Right lobe of liver (tissue), 6 donors: ENCODE results near the gene STRIT1. TPM values are rescaled to one million over a fixed set of nuclear protein-coding genes. Genes with fewer than 3 reads are reported as not detected.

Experiments
- ATAC-seq, 4 donors: fragments of 200-7000 bp; cut with Tn5 transposase; one replicate each; pipeline ENCODE4 v1.9.1; 2020; ENCODE audit warnings: mild to moderate bottlenecking in 4 of 4, moderate library complexity in 4 of 4
- DNase-seq, 3 donors: peaks; one replicate each; pipeline ENCODE4 v3.0.0-alpha.2; 2020
- H3K27ac ChIP-seq, 3 donors: fragments of 200-600 bp; one replicate each; pipeline ENCODE4 v1.8.0; 2022
- H3K27me3 ChIP-seq, 2 donors: fragments of 200-600 bp; one replicate each; pipeline ENCODE4 v1.8.0; 2022
- H3K36me3 ChIP-seq, 4 donors: fragments of 200-600 bp; sonication (generic) in 1 of 4; one replicate each; pipeline versions ENCODE4 v1.5.1 to v1.8.0; 2017 to 2022; ENCODE audit warnings: control low read depth in 1 of 4
- H3K4me1 ChIP-seq, 4 donors: fragments of 200-600 bp; sonication (generic) in 1 of 4; one replicate each; pipeline versions ENCODE4 v1.5.1 to v1.8.0; 2017 to 2022; ENCODE audit warnings: control low read depth in 1 of 4
- H3K4me3 ChIP-seq, 3 donors: fragments of 200-600 bp; one replicate each; pipeline ENCODE4 v1.8.0; 2022
- H3K9me3 ChIP-seq, 4 donors: fragments of 200-600 bp; sonication (generic) in 1 of 4; one replicate each; pipeline versions ENCODE4 v1.5.1 to v1.8.0; 2017 to 2022; ENCODE audit warnings: control low read depth in 1 of 4
- POLR2A ChIP-seq: fragments of 450-650 bp; IDR thresholded peaks from one replicate; pipeline ENCODE4 v1.6.1; 2017; ENCODE audit warnings: antibody characterized with exemption, mild to moderate bottlenecking
- WGBS: methylation state at CpG from one replicate; pipeline ENCODE4 v1.1.6; 2018; ENCODE audit warnings: low coverage, low lambda C conversion rate; ENCODE audit not compliant: insufficient coverage; ENCODE audit errors: missing lambda C conversion rate; 5-methylcytosine and 5-hydroxymethylcytosine counted together
- intact Hi-C, 2 donors: fragments of 100-400 bp; cut with DNase I; formaldehyde crosslinking; loops; one replicate each; pipeline versions ENCODE4 v1.11.2 to v1.14.1; 2022
- total RNA-seq, 6 experiments: library from RNA; depleted of rRNA in 2 of 6; stranded (reverse); fragments of >200 nt in 2 of 6; fragmentation: NEBNext Ultra II Directional in 3 of 6; extraction: Animal tissue kit (Norgen Biotek cat#: 25700) in 3 of 6; gene quantifications; one replicate each; pipeline versions ENCODE4 v1.1.0 to v1.2.4, GENCODE V29; 2016 to 2023
- TF ChIP-seq, protein P1 (sequence below), 4 donors: fragments of 200-600 bp in 3 of 4; fragments of 450-650 bp in 1 of 4; IDR thresholded peaks; one replicate each; pipeline versions ENCODE4 v1.5.1 to v1.8.0; 2016 to 2022; ENCODE audit warnings: antibody characterized with exemption in 4 of 4, mild to moderate bottlenecking in 2 of 4
- donor health status: DM: no; HTN: yes; CAD: no.
- donor health status: DM: no; HTN: no; CAD: no.
- donor health status: DM: no; HTN: no; CAD: no.
- donor health status: DM: no; HTN: yes; CAD: no.
- donor health status: DM: no; HTN: yes; CAD: no.

The STRIT1 gene
- total RNA-seq, 6 experiments from 2014 or later, result 0.31 to 1.2 TPM; not detected in 4

GRCh38 chr3:155304394-155304793 lies 10.9 kb upstream of the STRIT1 start:
- 100% methylated on average over 2 of the region's 2 CpGs for WGBS
- no peak overlapping the region for H3K27ac ChIP-seq
- H3K9me3 ChIP-seq, result no peaks in the 10 kb centered on the region
- H3K27me3 ChIP-seq, result no peaks in the 10 kb centered on the region
- peaks cover 0 to 13% (median 0%) of the 10 kb centered on the region in 4 donors for H3K4me1 ChIP-seq
- no peaks in the 10 kb centered on the region for H3K36me3 ChIP-seq
- no peak overlapping the region for H3K4me3 ChIP-seq
- ATAC-seq, result no peak
- intact Hi-C loops, result no loop called here
- no peak for DNase-seq
- TF ChIP-seq POLR2A, result no peak

- Histone ChIP-seq H3K4me1 (peaks cover 0 to 13% (median 0%) of the 10 kb centered on the region in 4 donors), H3K9me3 (no peaks in the 10 kb centered on the region), H3K27me3 (no peaks in the 10 kb centered on the region), H3K4me3 (no peak overlapping the region), H3K27ac (no peak overlapping the region), H3K36me3 (no peaks in the 10 kb centered on the region)
- no peak for ATAC-seq
- intact Hi-C loops, result no loop called here
- no peak for DNase-seq
- TF ChIP-seq, protein P1, sequence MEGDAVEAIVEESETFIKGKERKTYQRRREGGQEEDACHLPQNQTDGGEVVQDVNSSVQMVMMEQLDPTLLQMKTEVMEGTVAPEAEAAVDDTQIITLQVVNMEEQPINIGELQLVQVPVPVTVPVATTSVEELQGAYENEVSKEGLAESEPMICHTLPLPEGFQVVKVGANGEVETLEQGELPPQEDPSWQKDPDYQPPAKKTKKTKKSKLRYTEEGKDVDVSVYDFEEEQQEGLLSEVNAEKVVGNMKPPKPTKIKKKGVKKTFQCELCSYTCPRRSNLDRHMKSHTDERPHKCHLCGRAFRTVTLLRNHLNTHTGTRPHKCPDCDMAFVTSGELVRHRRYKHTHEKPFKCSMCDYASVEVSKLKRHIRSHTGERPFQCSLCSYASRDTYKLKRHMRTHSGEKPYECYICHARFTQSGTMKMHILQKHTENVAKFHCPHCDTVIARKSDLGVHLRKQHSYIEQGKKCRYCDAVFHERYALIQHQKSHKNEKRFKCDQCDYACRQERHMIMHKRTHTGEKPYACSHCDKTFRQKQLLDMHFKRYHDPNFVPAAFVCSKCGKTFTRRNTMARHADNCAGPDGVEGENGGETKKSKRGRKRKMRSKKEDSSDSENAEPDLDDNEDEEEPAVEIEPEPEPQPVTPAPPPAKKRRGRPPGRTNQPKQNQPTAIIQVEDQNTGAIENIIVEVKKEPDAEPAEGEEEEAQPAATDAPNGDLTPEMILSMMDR (IDR thresholded peaks at IDR 0.05), result no peak
- TF ChIP-seq POLR2A, result no peak
Observed at GRCh38 chr3:155303540-155304097, 10.1 kb upstream of the STRIT1 start.

DNA sequence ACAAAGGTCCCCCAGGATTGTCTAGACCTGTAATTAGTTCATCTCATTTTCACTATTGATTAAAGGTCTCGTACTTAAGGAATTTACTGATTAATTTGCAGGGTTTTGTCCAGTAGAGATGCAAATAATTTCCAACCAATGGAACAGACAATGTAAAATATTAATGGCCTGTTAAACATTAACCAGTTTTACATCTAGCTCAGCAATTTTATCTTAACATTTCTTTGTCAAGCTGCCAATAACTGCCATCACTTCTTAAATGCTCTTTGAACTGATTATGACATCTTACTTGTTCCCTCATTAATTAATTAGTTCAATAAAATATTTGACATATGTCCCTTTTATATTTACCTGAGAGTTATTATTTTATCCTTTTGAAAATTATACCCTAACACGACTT lies 9.4 kb upstream of the STRIT1 start:
- 36% methylated on average over 2 of the region's 2 CpGs for WGBS
- DNase-seq (no peak), ATAC-seq (no peak)
- peaks cover 0 to 13% (median 0%) of the 10 kb centered on the region in 4 donors for H3K4me1 ChIP-seq
- no peaks in the 10 kb centered on the region for H3K9me3 ChIP-seq
- no peak for TF ChIP-seq POLR2A
- TF ChIP-seq, protein P1 (IDR thresholded peaks at IDR 0.05), result no peak
- H3K27me3 ChIP-seq, result no peaks in the 10 kb centered on the region
- no peak overlapping the region for H3K27ac ChIP-seq
- intact Hi-C loops, result no loop called here
- no peak overlapping the region for H3K4me3 ChIP-seq
- no peaks in the 10 kb centered on the region for H3K36me3 ChIP-seq

GRCh38 chr3:155302481-155302880 lies 9.0 kb upstream of the STRIT1 start:
- DNase-seq (no peak), ATAC-seq (peak in 2 of 4 donors; percentile 51 to 53)
- H3K4me1 ChIP-seq, result peaks cover 0 to 13% (median 0%) of the 10 kb centered on the region in 4 donors
- no peak overlapping the region for H3K4me3 ChIP-seq
- H3K36me3 ChIP-seq, result no peaks in the 10 kb centered on the region
- TF ChIP-seq, protein P1 (IDR thresholded peaks at IDR 0.05), result no peak
- no peak for TF ChIP-seq POLR2A
- H3K27ac ChIP-seq, result no peak overlapping the region
- no peaks in the 10 kb centered on the region for H3K9me3 ChIP-seq
- WGBS, result 53% methylated on average over 2 of the region's 2 CpGs
- no peaks in the 10 kb centered on the region for H3K27me3 ChIP-seq
- intact Hi-C loops, result no loop called here

DNA sequence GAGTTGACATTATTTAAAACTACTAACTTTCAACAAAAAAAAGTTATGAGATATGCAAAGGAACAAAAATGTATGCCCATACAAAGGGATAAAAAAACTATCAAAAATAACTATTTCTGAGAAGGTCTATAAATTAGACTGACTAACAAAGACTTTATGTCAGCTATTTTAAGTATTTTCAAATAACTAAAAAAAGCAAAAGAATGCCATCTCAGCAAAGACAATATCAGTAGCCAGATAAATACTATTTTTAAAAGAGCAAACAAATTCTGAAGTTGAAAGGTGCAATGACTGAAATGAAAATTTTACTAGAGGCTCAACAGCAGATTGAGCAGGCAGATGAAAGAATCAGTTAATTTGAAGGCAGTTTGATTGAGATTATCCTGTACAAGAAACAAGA lies 3.6 kb upstream of the STRIT1 start:
- Histone ChIP-seq H3K27ac (no peak overlapping the region), H3K9me3 (no peaks in the 10 kb centered on the region), H3K36me3 (no peaks in the 10 kb centered on the region), H3K4me3 (no peak overlapping the region), H3K27me3 (no peaks in the 10 kb centered on the region), H3K4me1 (peaks cover 0 to 3% (median 0%) of the 10 kb centered on the region in 4 donors)
- intact Hi-C loops, result no loop called here
- ATAC-seq (no peak), DNase-seq (no peak)
- TF ChIP-seq, protein P1 (IDR thresholded peaks at IDR 0.05), result no peak
- no peak for TF ChIP-seq POLR2A
